ENCODE measurements around the gene DLX5.

DNA sequence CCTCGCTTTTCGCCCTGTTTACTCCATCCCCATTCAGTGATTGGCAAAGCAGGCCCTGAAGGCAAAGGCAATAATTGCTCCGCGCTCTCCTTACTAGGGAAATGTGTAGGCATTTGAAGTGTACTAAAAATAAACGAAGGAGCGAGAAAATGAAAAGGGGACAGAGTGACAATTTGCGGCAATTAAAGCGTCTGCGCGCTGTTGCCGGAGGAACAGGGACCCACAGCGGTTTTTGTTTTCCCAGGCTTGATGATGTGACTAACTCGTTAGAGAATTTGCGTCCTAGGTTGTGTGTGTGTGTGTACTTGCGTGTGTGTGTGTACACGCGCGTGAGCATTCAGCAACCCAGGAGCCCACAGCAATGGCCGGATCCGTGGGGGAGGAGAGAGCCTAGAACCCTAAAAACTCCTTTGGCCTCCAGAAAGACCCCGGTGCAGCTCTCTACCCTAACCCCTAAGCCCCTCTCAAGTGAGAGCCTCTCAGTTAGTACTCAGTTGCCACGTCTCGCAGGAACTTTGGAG is 27.1 kb downstream of the DLX5 start:
- TF ChIP-seq YY1 (IDR thresholded peaks at IDR 0.05; ENCODE audit: insufficient read depth, insufficient read length) (no peak), ZNF274 (IDR thresholded peaks at IDR 0.05; ENCODE audit: low read depth, low read length) (no peak), SUZ12 (IDR thresholded peaks at IDR 0.05; ENCODE audit: extremely low read depth, insufficient read depth, insufficient read length) (peak; percentile 92)
